Measurements from ENCODE around the gene CDKN2AIP.

Gene CDKN2AIP

GRCh38 chr4:183403961-183404360 is 40.5 kb upstream of the CDKN2AIP start:
- H3K9me3 ChIP-seq (ENCODE audit: control insufficient read depth, low read depth, low read length) = no peaks in the 10 kb centered on the region
- no peaks in the 10 kb centered on the region for H3K36me3 ChIP-seq (ENCODE audit: control insufficient read depth, low read depth, low read length)
- H3K27ac ChIP-seq (ENCODE audit: low read length) = no peak overlapping the region
- H3K4me3 ChIP-seq (ENCODE audit: low read length) = no peak overlapping the region
- H3K4me1 ChIP-seq (ENCODE audit: control insufficient read depth, low read depth, low read length) = peaks cover 18% of the 10 kb centered on the region
- H3K9ac ChIP-seq (ENCODE audit: low read length) = no peak overlapping the region
- peaks cover 4% of the 10 kb centered on the region for H3K27me3 ChIP-seq (ENCODE audit: control insufficient read depth, insufficient read depth, low read length)

GRCh38 chr4:183405303-183405702 is 39.1 kb upstream of the CDKN2AIP start:
- Histone ChIP-seq H3K27ac (ENCODE audit: low read length) (no peak overlapping the region), H3K9me3 (ENCODE audit: control insufficient read depth, low read depth, low read length) (no peaks in the 10 kb centered on the region), H3K36me3 (ENCODE audit: control insufficient read depth, low read depth, low read length) (no peaks in the 10 kb centered on the region), H3K9ac (ENCODE audit: low read length) (no peak overlapping the region), H3K27me3 (ENCODE audit: control insufficient read depth, insufficient read depth, low read length) (no peaks in the 10 kb centered on the region), H3K4me3 (ENCODE audit: low read length) (no peak overlapping the region), H3K4me1 (ENCODE audit: control insufficient read depth, low read depth, low read length) (peaks cover 19% of the 10 kb centered on the region)

DNA sequence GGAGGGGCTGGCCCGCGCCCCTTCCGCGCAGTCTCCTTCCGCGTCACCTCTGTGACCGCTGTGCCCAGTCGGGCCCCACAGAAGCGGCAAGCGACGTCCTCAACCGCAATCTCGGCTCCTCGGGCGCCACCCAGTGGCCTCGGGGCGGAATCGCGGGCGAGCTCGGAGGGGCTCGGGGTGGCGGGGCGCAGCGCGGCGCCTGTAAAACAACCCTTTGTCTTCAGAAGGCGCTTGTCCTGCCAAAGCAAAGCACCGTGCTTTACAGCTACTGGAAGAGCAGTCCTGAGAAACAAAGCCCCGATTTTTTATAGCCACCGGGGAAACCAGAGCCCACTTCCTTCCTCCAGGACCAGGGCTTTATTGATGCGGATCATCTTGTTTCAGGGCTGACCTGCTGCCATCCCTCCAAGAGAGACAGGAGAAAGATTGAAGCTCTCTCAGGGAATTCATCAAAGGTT is 37.3 kb upstream of the CDKN2AIP start:
- Histone ChIP-seq H3K36me3 (ENCODE audit: control insufficient read depth, low read depth, low read length) (no peaks in the 10 kb centered on the region), H3K27ac (ENCODE audit: low read length) (peak overlapping the region; percentile 55), H3K27me3 (ENCODE audit: control insufficient read depth, insufficient read depth, low read length) (no peaks in the 10 kb centered on the region), H3K4me1 (ENCODE audit: control insufficient read depth, low read depth, low read length) (peaks cover 19% of the 10 kb centered on the region), H3K9me3 (ENCODE audit: control insufficient read depth, low read depth, low read length) (no peaks in the 10 kb centered on the region), H3K4me3 (ENCODE audit: low read length) (peak overlapping the region; percentile 65), H3K9ac (ENCODE audit: low read length) (peak overlapping the region; percentile 87)

DNA sequence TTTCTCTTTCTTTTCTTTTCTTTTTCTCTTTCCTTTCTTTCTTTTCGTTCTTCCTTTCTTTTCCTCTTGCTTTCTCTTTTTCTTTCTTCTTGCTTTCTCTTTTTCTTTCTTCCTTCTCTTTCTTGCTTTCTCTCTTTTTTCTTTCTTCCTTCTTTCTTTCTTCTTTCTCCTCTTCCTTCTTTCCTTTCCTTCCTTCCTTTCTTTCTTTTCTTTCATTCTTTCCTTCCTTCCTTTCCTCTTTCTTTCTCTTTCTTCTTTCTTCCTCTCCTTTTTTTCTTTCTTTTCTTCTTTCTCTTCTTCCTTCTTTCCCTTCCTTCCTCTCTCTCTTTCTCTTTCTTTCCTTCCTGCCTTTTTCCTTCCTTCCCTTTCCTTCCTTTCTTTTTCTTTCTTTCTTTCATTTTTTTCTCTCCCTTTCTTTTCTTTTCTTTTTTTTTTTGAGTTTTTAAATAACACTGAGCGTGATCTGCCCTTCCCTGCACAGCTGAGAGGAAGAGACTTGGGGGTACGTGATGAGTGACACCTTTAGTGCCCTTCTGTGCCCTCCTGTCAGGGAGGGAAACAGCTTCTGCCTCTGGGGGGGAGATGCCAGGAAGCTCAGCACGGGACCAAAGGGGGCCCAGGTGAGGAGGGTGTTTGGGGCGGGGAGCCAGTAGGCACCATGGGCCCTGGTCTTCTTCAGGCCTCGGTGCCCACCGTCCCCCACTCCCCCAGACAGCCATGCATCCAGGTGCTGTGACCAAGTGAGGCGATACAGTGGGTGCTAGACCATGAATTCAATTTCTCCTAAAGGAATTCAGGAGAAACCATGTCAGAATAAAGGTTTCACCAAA is 36.6 kb upstream of the CDKN2AIP start:
- Histone ChIP-seq H3K27me3 (ENCODE audit: control insufficient read depth, insufficient read depth, low read length) (no peaks in the 10 kb centered on the region), H3K9me3 (ENCODE audit: control insufficient read depth, low read depth, low read length) (no peaks in the 10 kb centered on the region), H3K4me3 (ENCODE audit: low read length) (peak overlapping the region; percentile 65), H3K9ac (ENCODE audit: low read length) (peak overlapping the region; percentile 87), H3K4me1 (ENCODE audit: control insufficient read depth, low read depth, low read length) (peaks cover 19% of the 10 kb centered on the region), H3K27ac (ENCODE audit: low read length) (peak overlapping the region; percentile 55), H3K36me3 (ENCODE audit: control insufficient read depth, low read depth, low read length) (no peaks in the 10 kb centered on the region)

GRCh38 chr4:183408796-183409195 is 35.6 kb upstream of the CDKN2AIP start:
- no peak overlapping the region for H3K4me3 ChIP-seq (ENCODE audit: low read length)
- H3K36me3 ChIP-seq (ENCODE audit: control insufficient read depth, low read depth, low read length) = no peaks in the 10 kb centered on the region
- H3K27ac ChIP-seq (ENCODE audit: low read length) = no peak overlapping the region
- H3K9ac ChIP-seq (ENCODE audit: low read length) = no peak overlapping the region
- H3K9me3 ChIP-seq (ENCODE audit: control insufficient read depth, low read depth, low read length) = no peaks in the 10 kb centered on the region
- no peaks in the 10 kb centered on the region for H3K27me3 ChIP-seq (ENCODE audit: control insufficient read depth, insufficient read depth, low read length)
- H3K4me1 ChIP-seq (ENCODE audit: control insufficient read depth, low read depth, low read length) = peaks cover 19% of the 10 kb centered on the region

DNA sequence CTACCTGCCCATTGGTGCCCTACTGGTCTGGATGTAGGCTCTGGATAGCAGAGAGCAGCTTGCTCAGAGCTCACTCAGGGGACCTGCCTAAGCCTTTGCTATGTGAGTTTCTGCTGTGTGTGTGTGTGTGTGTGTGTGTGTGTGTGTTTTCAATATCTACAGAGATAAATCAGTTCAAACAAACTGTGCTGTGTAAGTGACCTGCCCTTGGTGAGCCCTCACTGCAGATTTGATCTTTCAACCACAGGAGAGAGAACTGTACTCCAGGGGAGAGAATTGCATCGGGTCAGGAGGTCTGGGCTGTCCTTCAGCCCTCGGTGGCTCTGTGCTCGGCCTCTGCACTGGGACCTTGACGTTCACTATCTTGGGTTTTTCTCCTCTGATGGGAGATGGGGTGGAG is 35.0 kb upstream of the CDKN2AIP start:
- no peaks in the 10 kb centered on the region for H3K9me3 ChIP-seq (ENCODE audit: control insufficient read depth, low read depth, low read length)
- H3K9ac ChIP-seq (ENCODE audit: low read length) = no peak overlapping the region
- H3K27ac ChIP-seq (ENCODE audit: low read length) = no peak overlapping the region

DNA sequence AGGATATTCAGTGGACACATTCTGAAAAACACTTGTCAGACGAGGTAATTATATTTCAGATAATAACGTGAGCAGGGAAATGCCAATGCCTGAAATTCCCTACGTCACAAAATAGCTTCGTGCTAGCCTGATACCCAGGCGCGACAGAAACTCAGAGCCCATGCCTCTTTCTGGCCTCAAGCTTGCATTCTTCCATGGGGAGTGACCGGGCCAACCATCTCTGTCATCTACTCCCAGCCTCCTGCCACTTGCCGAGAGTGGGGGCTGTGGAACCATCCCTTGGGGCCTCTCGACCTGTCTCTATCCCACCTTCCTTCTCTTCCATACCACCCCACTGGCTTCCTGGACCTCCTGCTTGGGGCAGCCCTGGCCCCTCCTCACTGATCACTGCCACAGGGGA is 34.5 kb upstream of the CDKN2AIP start:
- Histone ChIP-seq H3K9ac (ENCODE audit: low read length) (no peak overlapping the region), H3K27me3 (ENCODE audit: control insufficient read depth, insufficient read depth, low read length) (no peaks in the 10 kb centered on the region), H3K4me3 (ENCODE audit: low read length) (no peak overlapping the region), H3K9me3 (ENCODE audit: control insufficient read depth, low read depth, low read length) (no peaks in the 10 kb centered on the region), H3K4me1 (ENCODE audit: control insufficient read depth, low read depth, low read length) (peaks cover 19% of the 10 kb centered on the region), H3K36me3 (ENCODE audit: control insufficient read depth, low read depth, low read length) (no peaks in the 10 kb centered on the region), H3K27ac (ENCODE audit: low read length) (no peak overlapping the region)

More for the DNA sequence above, 35.0 kb upstream of the CDKN2AIP start:
- no peaks in the 10 kb centered on the region for H3K27me3 ChIP-seq (ENCODE audit: control insufficient read depth, insufficient read depth, low read length)
- no peak overlapping the region for H3K4me3 ChIP-seq (ENCODE audit: low read length)
- H3K36me3 ChIP-seq (ENCODE audit: control insufficient read depth, low read depth, low read length) = no peaks in the 10 kb centered on the region
- H3K4me1 ChIP-seq (ENCODE audit: control insufficient read depth, low read depth, low read length) = peaks cover 19% of the 10 kb centered on the region

- no peak overlapping the region for H3K9ac ChIP-seq (ENCODE audit: low read length)
- no peaks in the 10 kb centered on the region for H3K36me3 ChIP-seq (ENCODE audit: control insufficient read depth, low read depth, low read length)
- no peak overlapping the region for H3K27ac ChIP-seq (ENCODE audit: low read length)
- no peak overlapping the region for H3K4me3 ChIP-seq (ENCODE audit: low read length)
- H3K27me3 ChIP-seq (ENCODE audit: control insufficient read depth, insufficient read depth, low read length) = no peaks in the 10 kb centered on the region
- peaks cover 19% of the 10 kb centered on the region for H3K4me1 ChIP-seq (ENCODE audit: control insufficient read depth, low read depth, low read length)
- H3K9me3 ChIP-seq (ENCODE audit: control insufficient read depth, low read depth, low read length) = no peaks in the 10 kb centered on the region
Measured at GRCh38 chr4:183411291-183411861, 33.1 kb upstream of the CDKN2AIP start.

GRCh38 chr4:183412821-183413220 is 31.6 kb upstream of the CDKN2AIP start:
- H3K9ac ChIP-seq (ENCODE audit: low read length) = no peak overlapping the region
- peaks cover 12% of the 10 kb centered on the region for H3K4me1 ChIP-seq (ENCODE audit: control insufficient read depth, low read depth, low read length)
- no peaks in the 10 kb centered on the region for H3K9me3 ChIP-seq (ENCODE audit: control insufficient read depth, low read depth, low read length)
- no peaks in the 10 kb centered on the region for H3K27me3 ChIP-seq (ENCODE audit: control insufficient read depth, insufficient read depth, low read length)
- no peaks in the 10 kb centered on the region for H3K36me3 ChIP-seq (ENCODE audit: control insufficient read depth, low read depth, low read length)
- no peak overlapping the region for H3K27ac ChIP-seq (ENCODE audit: low read length)
- H3K4me3 ChIP-seq (ENCODE audit: low read length) = no peak overlapping the region

DNA sequence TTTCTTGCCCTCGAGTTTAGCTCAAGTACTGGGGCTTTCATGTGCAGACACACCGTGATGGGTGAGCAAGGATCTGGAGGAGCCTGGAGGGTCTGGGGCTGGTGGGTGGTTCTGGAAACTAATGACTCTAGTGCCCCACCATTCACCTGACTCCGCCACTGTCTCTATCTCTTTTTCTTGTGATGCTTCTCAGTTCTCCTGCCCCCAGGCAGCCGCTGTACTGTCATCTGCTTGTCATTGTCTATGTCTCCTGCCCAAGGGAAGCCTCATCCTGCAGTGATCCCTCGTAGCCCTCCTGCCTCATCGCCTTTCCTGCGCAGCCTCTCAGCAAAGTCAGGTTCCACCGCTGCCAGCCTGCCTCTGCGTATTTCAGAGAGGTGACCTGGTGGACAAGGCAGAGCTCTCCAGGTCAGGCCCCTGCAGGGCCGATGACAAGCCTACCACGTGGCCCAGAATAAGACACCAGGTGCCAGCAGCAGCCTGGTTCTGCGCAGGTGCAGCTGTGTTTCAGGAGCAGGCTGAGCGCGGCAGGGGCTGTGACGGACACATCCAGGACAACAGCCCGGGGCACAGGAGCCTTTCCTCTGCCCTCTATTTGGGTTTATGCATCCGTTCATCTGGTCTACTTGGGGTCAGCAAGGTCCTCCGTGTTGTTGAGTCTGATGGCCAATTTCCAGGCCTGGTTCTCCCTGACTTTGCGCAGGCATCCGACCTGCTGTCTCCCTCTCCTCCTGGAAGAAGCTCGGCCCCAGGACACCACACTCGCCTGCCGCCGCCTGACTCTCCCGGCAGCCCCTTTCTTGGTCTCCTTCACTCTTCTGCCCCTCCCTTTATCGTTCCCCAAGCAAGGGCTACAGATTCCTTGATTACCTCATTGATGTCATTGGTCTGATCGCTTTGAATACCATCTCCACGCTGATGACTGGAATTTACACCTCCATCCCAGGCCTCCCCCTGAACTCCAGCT is 30.9 kb upstream of the CDKN2AIP start:
- peaks cover 5% of the 10 kb centered on the region for H3K4me1 ChIP-seq (ENCODE audit: control insufficient read depth, low read depth, low read length)
- no peaks in the 10 kb centered on the region for H3K27me3 ChIP-seq (ENCODE audit: control insufficient read depth, insufficient read depth, low read length)
- no peak overlapping the region for H3K4me3 ChIP-seq (ENCODE audit: low read length)
- H3K9ac ChIP-seq (ENCODE audit: low read length) = no peak overlapping the region
- no peaks in the 10 kb centered on the region for H3K9me3 ChIP-seq (ENCODE audit: control insufficient read depth, low read depth, low read length)
- H3K27ac ChIP-seq (ENCODE audit: low read length) = no peak overlapping the region
- H3K36me3 ChIP-seq (ENCODE audit: control insufficient read depth, low read depth, low read length) = no peaks in the 10 kb centered on the region
